ENCODE results near the gene KCNQ2. TPM values are rescaled to one million over a fixed set of nuclear protein-coding genes. Genes with fewer than 3 reads are reported as not detected.

The KCNQ2 gene
- total and polyA plus RNA-seq, 4 donors: not detected

GRCh38 chr20:63386491-63386890 lies 86.0 kb downstream of the KCNQ2 start:
- peaks cover 0 to 2% (median 0%) of the 10 kb centered on the region in 4 donors for H3K27me3 ChIP-seq (ENCODE audit: control insufficient read depth in 4 of 4, insufficient read depth in 4 of 4, low read length in 3 of 4)
- TF ChIP-seq TAF1 (conservative IDR thresholded peaks at IDR 0.05) (no peak), GABPA (IDR thresholded peaks at IDR 0.05 in 1 of 2, conservative IDR thresholded peaks at IDR 0.05 in 1 of 2) (no peak), HNF4A (conservative IDR thresholded peaks at IDR 0.05) (no peak), RXRA (IDR thresholded peaks at IDR 0.05) (no peak), FOXA2 (IDR thresholded peaks at IDR 0.05) (no peak), NR2F2 (IDR thresholded peaks at IDR 0.05) (no peak), HNF4G (IDR thresholded peaks at IDR 0.05) (no peak)
- TF ChIP-seq, protein P1, sequence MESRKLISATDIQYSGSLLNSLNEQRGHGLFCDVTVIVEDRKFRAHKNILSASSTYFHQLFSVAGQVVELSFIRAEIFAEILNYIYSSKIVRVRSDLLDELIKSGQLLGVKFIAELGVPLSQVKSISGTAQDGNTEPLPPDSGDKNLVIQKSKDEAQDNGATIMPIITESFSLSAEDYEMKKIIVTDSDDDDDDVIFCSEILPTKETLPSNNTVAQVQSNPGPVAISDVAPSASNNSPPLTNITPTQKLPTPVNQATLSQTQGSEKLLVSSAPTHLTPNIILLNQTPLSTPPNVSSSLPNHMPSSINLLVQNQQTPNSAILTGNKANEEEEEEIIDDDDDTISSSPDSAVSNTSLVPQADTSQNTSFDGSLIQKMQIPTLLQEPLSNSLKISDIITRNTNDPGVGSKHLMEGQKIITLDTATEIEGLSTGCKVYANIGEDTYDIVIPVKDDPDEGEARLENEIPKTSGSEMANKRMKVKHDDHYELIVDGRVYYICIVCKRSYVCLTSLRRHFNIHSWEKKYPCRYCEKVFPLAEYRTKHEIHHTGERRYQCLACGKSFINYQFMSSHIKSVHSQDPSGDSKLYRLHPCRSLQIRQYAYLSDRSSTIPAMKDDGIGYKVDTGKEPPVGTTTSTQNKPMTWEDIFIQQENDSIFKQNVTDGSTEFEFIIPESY (IDR thresholded peaks at IDR 0.05): no peak
- TF ChIP-seq, protein P2, sequence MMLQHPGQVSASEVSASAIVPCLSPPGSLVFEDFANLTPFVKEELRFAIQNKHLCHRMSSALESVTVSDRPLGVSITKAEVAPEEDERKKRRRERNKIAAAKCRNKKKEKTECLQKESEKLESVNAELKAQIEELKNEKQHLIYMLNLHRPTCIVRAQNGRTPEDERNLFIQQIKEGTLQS (IDR thresholded peaks at IDR 0.05): no peak
- TF ChIP-seq, protein P3, sequence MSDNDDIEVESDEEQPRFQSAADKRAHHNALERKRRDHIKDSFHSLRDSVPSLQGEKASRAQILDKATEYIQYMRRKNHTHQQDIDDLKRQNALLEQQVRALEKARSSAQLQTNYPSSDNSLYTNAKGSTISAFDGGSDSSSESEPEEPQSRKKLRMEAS (IDR thresholded peaks at IDR 0.05): no peak
- TF ChIP-seq, protein P4, sequence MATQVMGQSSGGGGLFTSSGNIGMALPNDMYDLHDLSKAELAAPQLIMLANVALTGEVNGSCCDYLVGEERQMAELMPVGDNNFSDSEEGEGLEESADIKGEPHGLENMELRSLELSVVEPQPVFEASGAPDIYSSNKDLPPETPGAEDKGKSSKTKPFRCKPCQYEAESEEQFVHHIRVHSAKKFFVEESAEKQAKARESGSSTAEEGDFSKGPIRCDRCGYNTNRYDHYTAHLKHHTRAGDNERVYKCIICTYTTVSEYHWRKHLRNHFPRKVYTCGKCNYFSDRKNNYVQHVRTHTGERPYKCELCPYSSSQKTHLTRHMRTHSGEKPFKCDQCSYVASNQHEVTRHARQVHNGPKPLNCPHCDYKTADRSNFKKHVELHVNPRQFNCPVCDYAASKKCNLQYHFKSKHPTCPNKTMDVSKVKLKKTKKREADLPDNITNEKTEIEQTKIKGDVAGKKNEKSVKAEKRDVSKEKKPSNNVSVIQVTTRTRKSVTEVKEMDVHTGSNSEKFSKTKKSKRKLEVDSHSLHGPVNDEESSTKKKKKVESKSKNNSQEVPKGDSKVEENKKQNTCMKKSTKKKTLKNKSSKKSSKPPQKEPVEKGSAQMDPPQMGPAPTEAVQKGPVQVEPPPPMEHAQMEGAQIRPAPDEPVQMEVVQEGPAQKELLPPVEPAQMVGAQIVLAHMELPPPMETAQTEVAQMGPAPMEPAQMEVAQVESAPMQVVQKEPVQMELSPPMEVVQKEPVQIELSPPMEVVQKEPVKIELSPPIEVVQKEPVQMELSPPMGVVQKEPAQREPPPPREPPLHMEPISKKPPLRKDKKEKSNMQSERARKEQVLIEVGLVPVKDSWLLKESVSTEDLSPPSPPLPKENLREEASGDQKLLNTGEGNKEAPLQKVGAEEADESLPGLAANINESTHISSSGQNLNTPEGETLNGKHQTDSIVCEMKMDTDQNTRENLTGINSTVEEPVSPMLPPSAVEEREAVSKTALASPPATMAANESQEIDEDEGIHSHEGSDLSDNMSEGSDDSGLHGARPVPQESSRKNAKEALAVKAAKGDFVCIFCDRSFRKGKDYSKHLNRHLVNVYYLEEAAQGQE (IDR thresholded peaks at IDR 0.05): no peak
- DNase-seq (ENCODE audit: low spot score): no peak
- 87% methylated on average over 18 of the region's 18 CpGs for WGBS
- H3K9ac ChIP-seq (ENCODE audit: low read depth in 1 of 2, low read length in 2 of 2): no peak overlapping the region
- no peaks in the 10 kb centered on the region for H3K36me3 ChIP-seq (ENCODE audit: control insufficient read depth in 4 of 4, insufficient read depth in 3 of 4, low read depth in 1 of 4, low read length in 3 of 4)
- no peak overlapping the region for H3K4me3 ChIP-seq (ENCODE audit: low read depth in 1 of 3, low read length in 3 of 3)
- peaks cover 5 to 18% (median 6%) of the 10 kb centered on the region in 4 donors for H3K9me3 ChIP-seq (ENCODE audit: control insufficient read depth in 4 of 4, low read length in 3 of 4)
- H3K4me1 ChIP-seq (ENCODE audit: control insufficient read depth in 4 of 4, insufficient read depth in 4 of 4, low read length in 3 of 4): peaks cover 0 to 4% (median 0%) of the 10 kb centered on the region in 4 donors
- H3K27ac ChIP-seq (ENCODE audit: low read depth in 1 of 2, low read length in 2 of 2): no peak overlapping the region

GRCh38 chr20:63385819-63386218 lies 86.6 kb downstream of the KCNQ2 start:
- Histone ChIP-seq H3K27ac (ENCODE audit: low read depth in 1 of 2, low read length in 2 of 2) (no peak overlapping the region), H3K27me3 (ENCODE audit: control insufficient read depth in 4 of 4, insufficient read depth in 4 of 4, low read length in 3 of 4) (peaks cover 0 to 2% (median 0%) of the 10 kb centered on the region in 4 donors), H3K9ac (ENCODE audit: low read depth in 1 of 2, low read length in 2 of 2) (no peak overlapping the region), H3K4me3 (ENCODE audit: low read depth in 1 of 3, low read length in 3 of 3) (no peak overlapping the region), H3K9me3 (ENCODE audit: control insufficient read depth in 4 of 4, low read length in 3 of 4) (peaks cover 3 to 14% (median 5%) of the 10 kb centered on the region in 4 donors), H3K36me3 (ENCODE audit: control insufficient read depth in 4 of 4, insufficient read depth in 3 of 4, low read depth in 1 of 4, low read length in 3 of 4) (no peaks in the 10 kb centered on the region), H3K4me1 (ENCODE audit: control insufficient read depth in 4 of 4, insufficient read depth in 4 of 4, low read length in 3 of 4) (peaks cover 0 to 4% (median 0%) of the 10 kb centered on the region in 4 donors)
- DNase-seq (ENCODE audit: low spot score): no peak
- TF ChIP-seq GABPA (IDR thresholded peaks at IDR 0.05 in 1 of 2, conservative IDR thresholded peaks at IDR 0.05 in 1 of 2): no peak
- 82% methylated on average over 6 of the region's 6 CpGs for WGBS

DNA sequence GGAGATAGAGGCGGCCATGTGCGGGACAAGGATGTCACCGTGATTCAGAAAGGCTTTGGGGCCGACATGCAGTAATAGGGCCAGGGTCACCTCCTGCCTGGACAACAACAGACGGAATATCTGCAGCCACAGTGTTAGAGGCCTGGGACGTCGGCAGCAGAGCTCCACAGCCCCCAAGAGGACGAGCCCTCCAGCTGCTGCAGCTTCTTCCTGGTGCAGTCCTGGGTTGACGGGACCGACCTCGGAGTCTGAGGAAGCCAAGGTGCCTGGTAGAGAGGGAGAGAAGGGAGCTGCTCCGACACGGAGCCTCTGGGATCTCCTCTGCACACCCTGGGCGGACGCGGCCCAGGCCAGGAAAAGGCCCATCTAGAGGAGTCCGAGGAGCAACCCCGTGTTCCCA lies 88.1 kb downstream of the KCNQ2 start:
- Histone ChIP-seq H3K36me3 (ENCODE audit: control insufficient read depth in 4 of 4, insufficient read depth in 3 of 4, low read depth in 1 of 4, low read length in 3 of 4) (no peaks in the 10 kb centered on the region), H3K4me1 (ENCODE audit: control insufficient read depth in 4 of 4, insufficient read depth in 4 of 4, low read length in 3 of 4) (peaks cover 0 to 4% (median 0%) of the 10 kb centered on the region in 4 donors), H3K4me3 (ENCODE audit: low read depth in 1 of 3, low read length in 3 of 3) (no peak overlapping the region), H3K9ac (ENCODE audit: low read depth in 1 of 2, low read length in 2 of 2) (no peak overlapping the region), H3K9me3 (ENCODE audit: control insufficient read depth in 4 of 4, low read length in 3 of 4) (peaks cover 3 to 14% (median 5%) of the 10 kb centered on the region in 4 donors), H3K27ac (ENCODE audit: low read depth in 1 of 2, low read length in 2 of 2) (no peak overlapping the region), H3K27me3 (ENCODE audit: control insufficient read depth in 4 of 4, insufficient read depth in 4 of 4, low read length in 3 of 4) (peaks cover 0 to 1% (median 0%) of the 10 kb centered on the region in 4 donors)
- 72% methylated on average over 18 of the region's 18 CpGs for WGBS
- no peak for DNase-seq (ENCODE audit: low spot score)
- TF ChIP-seq, protein P3 (IDR thresholded peaks at IDR 0.05): no peak
- TF ChIP-seq HNF4A (conservative IDR thresholded peaks at IDR 0.05) (no peak), EGR1 (IDR thresholded peaks at IDR 0.05; ENCODE audit: low read depth in 2 of 2) (no peak), GABPA (IDR thresholded peaks at IDR 0.05 in 1 of 2, conservative IDR thresholded peaks at IDR 0.05 in 1 of 2) (no peak), RXRA (IDR thresholded peaks at IDR 0.05) (no peak), TAF1 (conservative IDR thresholded peaks at IDR 0.05) (no peak), HNF4G (IDR thresholded peaks at IDR 0.05) (no peak), FOXA2 (IDR thresholded peaks at IDR 0.05) (no peak), NR2F2 (IDR thresholded peaks at IDR 0.05) (no peak), YY1 (IDR thresholded peaks at IDR 0.05) (no peak), RAD21 (IDR thresholded peaks at IDR 0.05) (no peak)
- TF ChIP-seq, protein P4 (IDR thresholded peaks at IDR 0.05): no peak
